Measurements from ENCODE around the gene CDK11A. TPM values are rescaled to one million over a fixed set of nuclear protein-coding genes. Genes with fewer than 3 reads are reported as not detected.
"Not testable (repeated sequence)": the region's sequence is repeated elsewhere in the genome, so short reads cannot be mapped to it uniquely, and the experiment has no call there.

CDK11A gene
- total and polyA plus RNA-seq, 2 experiments from 2014 or later, result 19.5 to 30.9 TPM

DNA sequence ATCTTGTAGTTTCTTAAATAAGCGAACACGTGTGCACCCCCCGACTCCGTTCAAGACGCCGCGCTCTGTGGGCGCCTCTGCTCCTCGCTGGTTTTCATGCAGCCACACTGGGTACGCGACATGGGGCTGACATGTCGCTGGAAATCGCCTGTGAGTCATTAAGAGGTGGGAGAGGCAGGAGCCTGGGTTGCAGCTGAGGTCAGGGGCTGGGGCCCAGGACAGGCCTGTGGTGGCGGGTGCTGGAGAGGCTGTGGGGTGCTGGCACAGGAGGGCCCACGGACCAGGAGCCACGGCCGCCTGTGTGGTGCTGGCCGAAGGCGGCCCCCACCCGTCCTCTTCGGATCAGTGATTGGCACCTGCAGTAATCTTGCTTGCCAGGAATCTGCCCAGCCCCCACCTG, 49.4 kb downstream of the CDK11A start:
- not testable (repeated sequence) for DNase-seq (ENCODE audit: low spot score); H3K4me3 ChIP-seq; H2AFZ ChIP-seq; H3K27ac ChIP-seq; H3K27me3 ChIP-seq; H3K9me3 ChIP-seq (ENCODE audit: low read depth); H3K36me3 ChIP-seq (replicated peaks; ENCODE audit: insufficient read depth, low read depth); H3K9me2 ChIP-seq (replicated peaks; ENCODE audit: insufficient read depth); H3K4me2 ChIP-seq; H3K4me1 ChIP-seq (ENCODE audit: insufficient read depth)
- Histone ChIP-seq H3K79me2 (peaks cover 27% of the 10 kb centered on the region), H4K20me1 (ENCODE audit: insufficient read depth, poor library complexity, severe bottlenecking) (peaks cover 11% of the 10 kb centered on the region)
- 85% methylated on average over 17 of the region's 21 CpGs for WGBS (ENCODE audit: low lambda C conversion rate, missing lambda C conversion rate)

DNA sequence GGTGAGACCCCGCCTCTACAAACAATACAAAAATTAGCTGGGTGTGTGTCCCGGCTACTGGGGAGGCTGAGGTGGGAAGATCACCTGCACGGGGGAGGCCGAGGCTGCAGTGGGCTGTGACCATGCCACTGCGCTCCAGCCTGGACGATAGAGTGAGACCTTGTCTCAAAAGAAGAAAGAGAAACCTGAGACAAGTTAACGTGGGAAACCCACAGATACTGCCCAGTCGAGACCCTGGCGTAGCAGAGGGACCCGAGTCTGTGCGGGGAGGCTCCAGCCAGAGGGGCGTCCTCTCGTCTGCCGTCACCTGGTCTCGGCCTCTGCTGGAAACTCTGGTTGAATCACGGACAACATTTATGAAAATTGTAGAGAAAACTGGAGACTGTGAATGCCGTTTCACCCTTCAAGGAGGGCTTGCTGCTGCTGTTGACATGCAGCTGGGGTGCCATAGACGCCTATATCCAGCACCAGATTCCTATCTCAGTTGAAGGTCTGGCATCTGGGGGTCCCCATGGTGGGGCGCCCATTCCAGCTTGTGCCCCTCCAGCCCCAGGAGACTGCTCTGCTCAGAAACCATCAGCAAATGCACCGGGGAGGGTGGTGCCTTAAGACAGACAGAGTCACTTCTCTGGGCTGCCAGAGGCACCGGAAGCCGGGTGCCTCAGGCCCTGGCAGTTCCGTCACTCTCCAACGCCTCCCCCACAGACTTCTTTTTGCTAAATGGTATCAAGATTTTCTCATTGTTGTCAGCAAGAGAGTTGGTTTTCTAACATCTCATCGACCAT, 51.8 kb downstream of the CDK11A start:
- no peaks in the 10 kb centered on the region for H4K20me1 ChIP-seq (ENCODE audit: insufficient read depth, poor library complexity, severe bottlenecking)
- H3K27me3 ChIP-seq, result no peaks in the 10 kb centered on the region
- H3K9me2 ChIP-seq (replicated peaks; ENCODE audit: insufficient read depth), result no peaks in the 10 kb centered on the region
- DNase-seq (ENCODE audit: low spot score), result no peak
- no peak overlapping the region for H3K27ac ChIP-seq
- no peaks in the 10 kb centered on the region for H3K4me1 ChIP-seq (ENCODE audit: insufficient read depth)
- no peaks in the 10 kb centered on the region for H3K36me3 ChIP-seq (replicated peaks; ENCODE audit: insufficient read depth, low read depth)
- H3K4me3 ChIP-seq, result no peak overlapping the region
- peaks cover 3% of the 10 kb centered on the region for H3K79me2 ChIP-seq
- H3K9me3 ChIP-seq (ENCODE audit: low read depth), result no peaks in the 10 kb centered on the region
- H2AFZ ChIP-seq, result no peak overlapping the region
- WGBS (ENCODE audit: low lambda C conversion rate, missing lambda C conversion rate), result 98% methylated on average over 25 of the region's 25 CpGs
- TF ChIP-seq EZH2 (IDR thresholded peaks at IDR 0.05; ENCODE audit: borderline replicate concordance), result no peak
- no peak for TF ChIP-seq EZH2phosphoT487 (IDR thresholded peaks at IDR 0.05; ENCODE audit: low read depth, severe bottlenecking, unreplicated experiment)
- no peak for TF ChIP-seq CTCF (IDR thresholded peaks at IDR 0.05; ENCODE audit: poor library complexity)
- no peak overlapping the region for H3K4me2 ChIP-seq

DNA sequence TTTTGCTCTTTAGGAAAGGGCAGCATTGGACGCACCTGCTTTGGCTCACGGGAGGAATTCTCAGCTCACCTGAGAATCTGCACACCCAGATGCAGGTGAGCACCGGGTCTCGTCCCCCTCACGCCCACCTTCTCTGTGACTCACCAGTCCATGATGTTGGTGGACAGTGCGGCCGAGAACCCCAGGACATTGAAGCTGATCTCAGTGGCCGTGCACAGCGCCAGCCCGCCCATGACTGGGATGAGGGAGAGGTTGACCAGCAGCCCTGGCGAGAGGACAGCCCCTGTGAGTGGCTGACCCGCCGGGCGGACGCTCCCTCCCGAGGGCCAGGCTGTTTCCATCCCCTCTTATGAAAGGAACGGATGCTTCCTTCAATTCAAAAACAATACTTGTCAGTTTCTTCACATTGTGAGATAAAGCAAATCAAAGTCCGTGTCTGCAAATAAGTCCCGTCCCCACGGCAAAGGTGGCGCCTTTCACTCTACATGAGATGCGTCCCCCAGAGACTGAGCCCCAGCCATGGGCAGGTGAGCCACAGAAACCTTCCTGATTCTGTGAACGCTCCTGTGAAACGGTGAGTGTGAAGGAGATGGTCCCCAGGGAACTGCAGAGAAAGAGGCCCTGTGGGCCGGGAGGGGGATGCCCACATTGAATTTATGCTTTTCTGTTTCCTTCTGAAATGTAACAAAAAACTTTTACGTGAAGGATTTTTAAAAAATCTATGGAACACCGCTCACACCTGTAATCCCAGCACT, 52.6 kb downstream of the CDK11A start:
- H4K20me1 ChIP-seq (ENCODE audit: insufficient read depth, poor library complexity, severe bottlenecking), result no peaks in the 10 kb centered on the region
- H3K9me2 ChIP-seq (replicated peaks; ENCODE audit: insufficient read depth), result no peaks in the 10 kb centered on the region
- H3K9me3 ChIP-seq (ENCODE audit: low read depth), result no peaks in the 10 kb centered on the region
- no peak for TF ChIP-seq CTCF (IDR thresholded peaks at IDR 0.05; ENCODE audit: poor library complexity)
- no peak for TF ChIP-seq EZH2 (IDR thresholded peaks at IDR 0.05; ENCODE audit: borderline replicate concordance)
- TF ChIP-seq EZH2phosphoT487 (IDR thresholded peaks at IDR 0.05; ENCODE audit: low read depth, severe bottlenecking, unreplicated experiment), result no peak
- H3K36me3 ChIP-seq (replicated peaks; ENCODE audit: insufficient read depth, low read depth), result no peaks in the 10 kb centered on the region
- peaks cover 2% of the 10 kb centered on the region for H3K79me2 ChIP-seq
- DNase-seq (ENCODE audit: low spot score), result no peak
- no peak overlapping the region for H2AFZ ChIP-seq
- no peak overlapping the region for H3K27ac ChIP-seq
- 90% methylated on average over 27 of the region's 27 CpGs for WGBS (ENCODE audit: low lambda C conversion rate, missing lambda C conversion rate)
- H3K4me1 ChIP-seq (ENCODE audit: insufficient read depth), result no peaks in the 10 kb centered on the region
- no peak overlapping the region for H3K4me3 ChIP-seq
- no peak overlapping the region for H3K4me2 ChIP-seq
- no peaks in the 10 kb centered on the region for H3K27me3 ChIP-seq

- Histone ChIP-seq H3K79me2 (peaks cover 2% of the 10 kb centered on the region), H3K36me3 (replicated peaks; ENCODE audit: insufficient read depth, low read depth) (no peaks in the 10 kb centered on the region), H3K27ac (no peak overlapping the region), H2AFZ (no peak overlapping the region), H3K27me3 (no peaks in the 10 kb centered on the region), H3K4me3 (no peak overlapping the region), H3K4me1 (ENCODE audit: insufficient read depth) (no peaks in the 10 kb centered on the region), H3K9me2 (replicated peaks; ENCODE audit: insufficient read depth) (no peaks in the 10 kb centered on the region), H3K9me3 (ENCODE audit: low read depth) (no peaks in the 10 kb centered on the region), H4K20me1 (ENCODE audit: insufficient read depth, poor library complexity, severe bottlenecking) (no peaks in the 10 kb centered on the region), H3K4me2 (no peak overlapping the region)
- no peak for DNase-seq (ENCODE audit: low spot score)
- TF ChIP-seq EZH2 (IDR thresholded peaks at IDR 0.05; ENCODE audit: borderline replicate concordance) (no peak), CTCF (IDR thresholded peaks at IDR 0.05; ENCODE audit: poor library complexity) (no peak), EZH2phosphoT487 (IDR thresholded peaks at IDR 0.05; ENCODE audit: low read depth, severe bottlenecking, unreplicated experiment) (no peak)
- 96% methylated on average over 24 of the region's 24 CpGs for WGBS (ENCODE audit: low lambda C conversion rate, missing lambda C conversion rate)
Observed at GRCh38 chr1:1670866-1671265, 53.3 kb downstream of the CDK11A start.
